ENCODE data around the gene TSPAN9.
"Not testable (repeated sequence)": the region's sequence is repeated elsewhere in the genome, so short reads cannot be mapped to it uniquely, and the experiment has no call there.

The TSPAN9 gene

GRCh38 chr12:3061059-3061458, 16.1 kb upstream of the TSPAN9 start:
- H3K4me3 ChIP-seq (ENCODE audit: extremely low read depth, insufficient read depth, low read length, poor library complexity, severe bottlenecking): no peak overlapping the region
- peaks cover 10% of the 10 kb centered on the region for H3K9me3 ChIP-seq (ENCODE audit: control insufficient read depth, low read length)
- H3K27ac ChIP-seq (ENCODE audit: low read depth, low read length, severe bottlenecking): no peak overlapping the region
- peaks cover 7% of the 10 kb centered on the region for H3K4me1 ChIP-seq (ENCODE audit: control insufficient read depth, insufficient read depth, low read length, poor library complexity, severe bottlenecking)
- 79 to 86% methylated on average over 4 of the region's 5 CpGs for WGBS, 2 experiments (ENCODE audit: insufficient coverage in 2 of 2)
- no peaks in the 10 kb centered on the region for H3K36me3 ChIP-seq (ENCODE audit: control insufficient read depth, insufficient read depth, low read length)

DNA sequence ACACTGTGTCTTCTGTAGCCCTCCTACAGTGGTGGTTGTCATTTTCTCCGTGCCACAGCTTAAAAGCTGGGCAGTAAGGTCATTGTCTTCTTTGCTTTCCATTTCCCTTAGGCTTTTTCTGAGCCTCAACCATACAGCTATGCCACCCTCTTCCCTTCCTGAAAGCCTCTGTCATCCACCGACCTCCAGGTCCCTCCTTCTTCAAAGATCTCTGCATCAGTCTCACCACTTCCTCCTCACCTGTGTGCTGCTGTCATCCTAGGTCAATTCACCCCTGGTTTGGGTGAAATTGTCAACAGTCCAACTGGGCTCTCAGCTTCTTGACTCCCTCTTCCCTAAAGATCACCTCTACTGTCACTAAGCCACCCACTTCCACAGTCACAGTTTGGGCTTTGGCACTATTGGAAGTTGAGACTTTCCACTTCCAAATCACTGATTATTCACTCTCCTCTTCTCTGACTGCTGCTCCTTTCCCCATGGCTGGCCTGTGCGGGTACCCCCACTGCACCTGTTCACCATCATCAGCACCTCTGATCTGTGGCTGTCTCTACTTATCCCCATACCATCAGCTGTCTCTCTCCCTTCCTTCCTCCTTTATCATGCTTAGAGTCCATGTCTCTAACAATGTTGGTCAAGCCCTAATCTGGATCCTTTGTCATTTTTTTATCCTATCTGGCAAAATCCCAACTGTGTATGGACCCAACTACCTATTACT, 15.5 kb upstream of the TSPAN9 start:
- no peaks in the 10 kb centered on the region for H3K36me3 ChIP-seq (ENCODE audit: control insufficient read depth, insufficient read depth, low read length)
- WGBS, 2 experiments (ENCODE audit: insufficient coverage in 2 of 2): 86 to 94% methylated on average over 3 of the region's 3 CpGs
- no peak overlapping the region for H3K4me3 ChIP-seq (ENCODE audit: extremely low read depth, insufficient read depth, low read length, poor library complexity, severe bottlenecking)
- no peak overlapping the region for H3K27ac ChIP-seq (ENCODE audit: low read depth, low read length, severe bottlenecking)
- peaks cover 5% of the 10 kb centered on the region for H3K4me1 ChIP-seq (ENCODE audit: control insufficient read depth, insufficient read depth, low read length, poor library complexity, severe bottlenecking)
- peaks cover 10% of the 10 kb centered on the region for H3K9me3 ChIP-seq (ENCODE audit: control insufficient read depth, low read length)

- H3K36me3 ChIP-seq (ENCODE audit: control insufficient read depth, insufficient read depth, low read length): no peaks in the 10 kb centered on the region
- H3K4me3 ChIP-seq (ENCODE audit: extremely low read depth, insufficient read depth, low read length, poor library complexity, severe bottlenecking): no peak overlapping the region
- peaks cover 5% of the 10 kb centered on the region for H3K4me1 ChIP-seq (ENCODE audit: control insufficient read depth, insufficient read depth, low read length, poor library complexity, severe bottlenecking)
- WGBS, 2 experiments (ENCODE audit: insufficient coverage in 2 of 2): 88 to 100% methylated on average over 1 to 2 of the region's 2 CpGs
- H3K27ac ChIP-seq (ENCODE audit: low read depth, low read length, severe bottlenecking): no peak overlapping the region
- peaks cover 10% of the 10 kb centered on the region for H3K9me3 ChIP-seq (ENCODE audit: control insufficient read depth, low read length)
Measured at GRCh38 chr12:3065300-3065699, 11.9 kb upstream of the TSPAN9 start.

GRCh38 chr12:3065846-3066245, 11.3 kb upstream of the TSPAN9 start:
- H3K4me1 ChIP-seq (ENCODE audit: control insufficient read depth, insufficient read depth, low read length, poor library complexity, severe bottlenecking); H3K36me3 ChIP-seq (ENCODE audit: control insufficient read depth, insufficient read depth, low read length); H3K27ac ChIP-seq (ENCODE audit: low read depth, low read length, severe bottlenecking); H3K4me3 ChIP-seq (ENCODE audit: extremely low read depth, insufficient read depth, low read length, poor library complexity, severe bottlenecking): not testable (repeated sequence)
- no CpG with 5 or more reads among the region's 3 CpGs for WGBS, 2 experiments (ENCODE audit: insufficient coverage in 2 of 2)
- peaks cover 10% of the 10 kb centered on the region for H3K9me3 ChIP-seq (ENCODE audit: control insufficient read depth, low read length)

DNA sequence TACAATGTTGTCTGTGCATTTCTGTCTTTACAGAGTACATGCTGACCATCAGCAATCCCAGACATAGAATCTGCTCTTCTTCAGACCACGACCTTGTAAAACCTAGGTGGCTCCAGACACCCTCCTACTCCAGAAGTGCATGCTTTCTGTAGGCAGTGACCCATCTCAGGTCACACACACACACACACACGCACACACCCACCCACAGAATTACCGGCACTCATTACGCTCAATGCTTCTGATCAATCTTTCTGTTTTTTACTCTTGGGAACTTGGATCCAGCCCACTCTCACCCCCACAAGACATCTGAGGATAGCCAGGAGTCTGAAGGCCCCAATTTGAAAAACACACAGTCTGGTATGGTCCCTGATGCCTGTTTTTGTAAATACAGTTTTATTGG, 7.5 kb upstream of the TSPAN9 start:
- no peaks in the 10 kb centered on the region for H3K36me3 ChIP-seq (ENCODE audit: control insufficient read depth, insufficient read depth, low read length)
- H3K4me1 ChIP-seq (ENCODE audit: control insufficient read depth, insufficient read depth, low read length, poor library complexity, severe bottlenecking): peaks cover 5% of the 10 kb centered on the region
- H3K4me3 ChIP-seq (ENCODE audit: extremely low read depth, insufficient read depth, low read length, poor library complexity, severe bottlenecking): no peak overlapping the region
- no peak overlapping the region for H3K27ac ChIP-seq (ENCODE audit: low read depth, low read length, severe bottlenecking)
- H3K9me3 ChIP-seq (ENCODE audit: control insufficient read depth, low read length): no peaks in the 10 kb centered on the region
- 75 to 91% methylated on average over 2 to 4 of the region's 4 CpGs for WGBS, 2 experiments (ENCODE audit: insufficient coverage in 2 of 2)

- WGBS, 2 experiments (ENCODE audit: insufficient coverage in 2 of 2): 90 to 93% methylated on average over 7 to 8 of the region's 8 CpGs
- peak overlapping the region; percentile 10 for H3K27ac ChIP-seq (ENCODE audit: low read depth, low read length, severe bottlenecking)
- H3K9me3 ChIP-seq (ENCODE audit: control insufficient read depth, low read length): no peaks in the 10 kb centered on the region
- H3K4me1 ChIP-seq (ENCODE audit: control insufficient read depth, insufficient read depth, low read length, poor library complexity, severe bottlenecking): peaks cover 5% of the 10 kb centered on the region
- no peaks in the 10 kb centered on the region for H3K36me3 ChIP-seq (ENCODE audit: control insufficient read depth, insufficient read depth, low read length)
- H3K4me3 ChIP-seq (ENCODE audit: extremely low read depth, insufficient read depth, low read length, poor library complexity, severe bottlenecking): no peak overlapping the region
Measured at GRCh38 chr12:3071107-3071506, 6.1 kb upstream of the TSPAN9 start.

DNA sequence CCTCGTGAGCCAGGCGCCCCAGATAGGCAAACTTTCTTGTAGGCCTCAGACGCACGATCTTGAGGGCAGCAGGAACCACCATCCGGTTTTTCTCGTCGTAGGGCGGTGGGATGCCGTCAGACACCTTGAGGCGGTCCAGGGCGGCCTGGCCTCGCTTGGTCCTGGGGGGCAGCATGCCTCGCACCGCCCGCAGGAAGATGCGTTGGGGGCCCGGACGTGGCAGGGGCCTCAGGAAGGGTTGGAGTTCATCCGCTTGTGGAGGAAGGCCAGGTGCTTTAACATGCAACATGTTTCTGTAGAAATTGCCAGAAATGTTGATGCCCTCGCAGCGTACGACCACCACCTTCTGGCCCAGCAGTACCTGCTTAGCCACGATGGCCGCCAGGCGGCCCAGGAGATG, 5.5 kb upstream of the TSPAN9 start:
- peaks cover 8% of the 10 kb centered on the region for H3K4me1 ChIP-seq (ENCODE audit: control insufficient read depth, insufficient read depth, low read length, poor library complexity, severe bottlenecking)
- 93 to 94% methylated on average over 21 of the region's 25 CpGs for WGBS, 2 experiments (ENCODE audit: insufficient coverage in 2 of 2)
- H3K4me3 ChIP-seq (ENCODE audit: extremely low read depth, insufficient read depth, low read length, poor library complexity, severe bottlenecking): no peak overlapping the region
- H3K36me3 ChIP-seq (ENCODE audit: control insufficient read depth, insufficient read depth, low read length): no peaks in the 10 kb centered on the region
- no peaks in the 10 kb centered on the region for H3K9me3 ChIP-seq (ENCODE audit: control insufficient read depth, low read length)
- peak overlapping the region; percentile 10 for H3K27ac ChIP-seq (ENCODE audit: low read depth, low read length, severe bottlenecking)

DNA sequence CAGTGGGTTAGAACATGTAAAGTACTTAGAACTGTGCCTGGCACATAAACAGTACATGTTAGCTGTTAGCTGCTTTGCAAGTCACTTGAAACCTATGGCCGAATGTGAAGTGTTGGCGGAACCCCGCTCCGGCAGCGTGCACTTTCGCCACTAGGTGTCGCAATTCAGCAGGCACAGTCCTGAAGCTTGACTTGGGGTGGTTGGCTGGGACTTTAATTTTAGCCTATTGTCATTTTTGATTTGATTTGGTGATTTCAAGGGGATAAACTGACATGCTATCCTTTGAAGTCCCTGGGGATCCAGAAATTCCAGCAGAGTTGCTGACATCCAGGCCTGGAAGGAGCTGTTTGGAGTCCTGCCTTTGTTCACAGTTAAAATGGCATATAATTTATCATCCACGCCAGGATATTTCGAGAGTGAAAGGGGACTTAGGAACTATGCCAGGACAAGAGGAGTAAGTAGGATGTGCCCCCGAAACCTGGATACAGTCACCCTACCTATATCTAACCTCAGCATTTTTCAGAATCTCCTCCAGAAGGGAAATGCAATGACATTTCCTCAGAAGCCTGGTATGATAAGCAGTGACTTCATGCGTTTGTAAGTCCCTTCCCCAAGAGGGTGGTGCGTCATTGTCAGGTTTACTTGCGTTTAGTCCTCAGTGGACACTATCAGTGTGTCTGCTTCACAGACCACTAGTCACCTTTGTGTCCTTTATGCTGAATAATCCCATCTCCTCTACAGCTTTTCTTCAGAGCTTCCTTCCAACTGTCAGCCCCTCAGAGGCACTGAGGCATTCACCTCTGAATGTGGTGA, 3.5 kb upstream of the TSPAN9 start:
- H3K36me3 ChIP-seq (ENCODE audit: control insufficient read depth, insufficient read depth, low read length): no peaks in the 10 kb centered on the region
- WGBS, 2 experiments (ENCODE audit: insufficient coverage in 2 of 2): 28% methylated on average over 9 to 11 of the region's 13 CpGs
- peaks cover 8% of the 10 kb centered on the region for H3K4me1 ChIP-seq (ENCODE audit: control insufficient read depth, insufficient read depth, low read length, poor library complexity, severe bottlenecking)
- no peak overlapping the region for H3K27ac ChIP-seq (ENCODE audit: low read depth, low read length, severe bottlenecking)
- no peak overlapping the region for H3K4me3 ChIP-seq (ENCODE audit: extremely low read depth, insufficient read depth, low read length, poor library complexity, severe bottlenecking)
- no peaks in the 10 kb centered on the region for H3K9me3 ChIP-seq (ENCODE audit: control insufficient read depth, low read length)

- H3K4me3 ChIP-seq (ENCODE audit: extremely low read depth, insufficient read depth, low read length, poor library complexity, severe bottlenecking): no peak overlapping the region
- no peak overlapping the region for H3K27ac ChIP-seq (ENCODE audit: low read depth, low read length, severe bottlenecking)
- peaks cover 8% of the 10 kb centered on the region for H3K4me1 ChIP-seq (ENCODE audit: control insufficient read depth, insufficient read depth, low read length, poor library complexity, severe bottlenecking)
- 89 to 99% methylated on average over 3 to 6 of the region's 6 CpGs for WGBS, 2 experiments (ENCODE audit: insufficient coverage in 2 of 2)
- H3K9me3 ChIP-seq (ENCODE audit: control insufficient read depth, low read length): no peaks in the 10 kb centered on the region
- no peaks in the 10 kb centered on the region for H3K36me3 ChIP-seq (ENCODE audit: control insufficient read depth, insufficient read depth, low read length)
Measured at GRCh38 chr12:3075315-3075714, 1.9 kb upstream of the TSPAN9 start.

DNA sequence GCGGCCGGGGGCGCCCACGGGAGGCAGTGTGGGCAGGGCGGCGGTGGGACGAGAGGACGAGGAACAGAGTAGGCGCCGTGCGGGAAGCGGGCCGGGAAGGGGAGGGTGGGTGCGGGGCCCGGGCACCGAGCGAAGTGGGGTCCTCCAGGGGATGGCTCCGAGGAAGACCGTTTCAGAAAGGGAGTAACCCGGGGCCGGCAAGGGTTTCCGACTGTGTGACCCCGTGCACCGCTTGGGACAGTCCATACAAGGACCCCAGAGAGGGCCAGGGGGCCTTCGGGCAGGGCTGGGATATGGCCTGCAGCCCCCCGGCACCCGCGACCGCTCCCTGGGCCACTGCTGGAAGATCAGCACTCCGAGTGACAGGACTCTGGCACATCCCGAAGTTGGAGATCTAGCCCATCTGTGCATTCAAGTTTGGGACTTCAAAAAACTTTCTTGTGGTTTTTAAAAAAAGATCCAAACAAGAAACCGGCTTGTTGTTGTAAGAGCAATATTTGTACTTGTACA, 448 bp downstream of the TSPAN9 start:
- H3K27ac ChIP-seq (ENCODE audit: low read depth, low read length, severe bottlenecking): no peak overlapping the region
- H3K4me1 ChIP-seq (ENCODE audit: control insufficient read depth, insufficient read depth, low read length, poor library complexity, severe bottlenecking): peaks cover 3% of the 10 kb centered on the region
- H3K9me3 ChIP-seq (ENCODE audit: control insufficient read depth, low read length): no peaks in the 10 kb centered on the region
- H3K4me3 ChIP-seq (ENCODE audit: extremely low read depth, insufficient read depth, low read length, poor library complexity, severe bottlenecking): peak overlapping the region; percentile 64
- 2 to 4% methylated on average over 22 to 29 of the region's 32 CpGs for WGBS, 2 experiments (ENCODE audit: insufficient coverage in 2 of 2)
- H3K36me3 ChIP-seq (ENCODE audit: control insufficient read depth, insufficient read depth, low read length): peaks cover under 1% of the 10 kb centered on the region

Measured in mesodermal cell (in vitro differentiated cells).